ENCODE results near the gene NKX2-3. TPM values are rescaled to one million over a fixed set of nuclear protein-coding genes. Genes with fewer than 3 reads are reported as not detected.

NKX2-3 gene
- total and polyA plus RNA-seq, 2 experiments from 2014 or later, result not detected

GRCh38 chr10:99534939-99535763 lies 2.4 kb downstream of the NKX2-3 start:
- no peak overlapping the region for H3K27ac ChIP-seq
- DNase-seq (ENCODE audit: low read depth in 1 of 2, low spot score in 1 of 2), result peak; percentile 30 to 63
- H3K4me1 ChIP-seq (ENCODE audit: low read depth), result peaks cover 13% of the 10 kb centered on the region
- no peaks in the 10 kb centered on the region for H3K36me3 ChIP-seq
- no peak for TF ChIP-seq CTCF (IDR thresholded peaks at IDR 0.05; ENCODE audit: low read depth, low read length)
- H3K4me3 ChIP-seq, result peak overlapping the region; percentile 20
- H3K9me3 ChIP-seq (ENCODE audit: low read depth), result no peaks in the 10 kb centered on the region
- peaks cover 100% of the 10 kb centered on the region for H3K27me3 ChIP-seq

- DNase-seq (ENCODE audit: low read depth in 1 of 2, low spot score in 1 of 2), result no peak
Measured at GRCh38 chr10:99535764-99536337, 3.1 kb downstream of the NKX2-3 start.

GRCh38 chr10:99536338-99537085 lies 3.8 kb downstream of the NKX2-3 start:
- no peak overlapping the region for H3K27ac ChIP-seq
- peak in 1 of 2 donors; percentile 63 for DNase-seq (ENCODE audit: low read depth in 1 of 2, low spot score in 1 of 2)
- no peak for TF ChIP-seq CTCF (IDR thresholded peaks at IDR 0.05; ENCODE audit: low read depth, low read length)
- peaks cover 100% of the 10 kb centered on the region for H3K27me3 ChIP-seq
- H3K4me3 ChIP-seq, result peak overlapping the region; percentile 18
- no peaks in the 10 kb centered on the region for H3K36me3 ChIP-seq
- H3K9me3 ChIP-seq (ENCODE audit: low read depth), result no peaks in the 10 kb centered on the region
- peaks cover 9% of the 10 kb centered on the region for H3K4me1 ChIP-seq (ENCODE audit: low read depth)

More at GRCh38 chr10:99535764-99536337, 3.1 kb downstream of the NKX2-3 start:
- H3K9me3 ChIP-seq (ENCODE audit: low read depth), result no peaks in the 10 kb centered on the region
- peaks cover 9% of the 10 kb centered on the region for H3K4me1 ChIP-seq (ENCODE audit: low read depth)
- H3K27ac ChIP-seq, result no peak overlapping the region
- H3K27me3 ChIP-seq, result peaks cover 100% of the 10 kb centered on the region
- peak overlapping the region; percentile 20 for H3K4me3 ChIP-seq
- H3K36me3 ChIP-seq, result no peaks in the 10 kb centered on the region
- TF ChIP-seq CTCF (IDR thresholded peaks at IDR 0.05; ENCODE audit: low read depth, low read length), result no peak

GRCh38 chr10:99537086-99537988 lies 4.6 kb downstream of the NKX2-3 start:
- H3K4me3 ChIP-seq, result peak overlapping the region; percentile 18
- peaks cover 9% of the 10 kb centered on the region for H3K4me1 ChIP-seq (ENCODE audit: low read depth)
- no peak for DNase-seq (ENCODE audit: low read depth in 1 of 2, low spot score in 1 of 2)
- H3K27me3 ChIP-seq, result peaks cover 100% of the 10 kb centered on the region
- no peaks in the 10 kb centered on the region for H3K36me3 ChIP-seq
- no peak for TF ChIP-seq CTCF (IDR thresholded peaks at IDR 0.05; ENCODE audit: low read depth, low read length)
- H3K9me3 ChIP-seq (ENCODE audit: low read depth), result no peaks in the 10 kb centered on the region
- H3K27ac ChIP-seq, result no peak overlapping the region

All from cardiac muscle cell (in vitro differentiated cells and primary cell).